Left lung (tissue), 10 donors: ENCODE results near the gene SUPT6H. TPM values are rescaled to one million over a fixed set of nuclear protein-coding genes. Genes with fewer than 3 reads are reported as not detected.
"Not testable (repeated sequence)": the region's sequence is repeated elsewhere in the genome, so short reads cannot be mapped to it uniquely, and the experiment has no call there.

Experiments used
- ATAC-seq: fragments of 200-7000 bp; cut with Tn5 transposase; one replicate; pipeline ENCODE4 v1.9.1; 2020; ENCODE audit warnings: moderate library complexity
- DNase-seq, 4 donors: peaks; one replicate each; pipeline ENCODE4 v3.0.0-alpha.2; 2013 to 2020
- H3K27ac ChIP-seq, 2 donors: fragments of 200-600 bp; sonication (generic) in 1 of 2; one replicate each; pipeline versions ENCODE4 v1.5.0 to v1.8.0; 2020 to 2021
- H3K27me3 ChIP-seq, 2 donors: fragments of 200-600 bp; sonication (generic) in 1 of 2; one replicate each; pipeline versions ENCODE4 v1.5.0 to v1.8.0; 2020 to 2021
- H3K36me3 ChIP-seq, 2 donors: fragments of 200-600 bp; sonication (generic) in 1 of 2; one replicate each; pipeline versions ENCODE4 v1.5.0 to v1.8.0; 2020 to 2021
- H3K4me1 ChIP-seq, 2 donors: fragments of 200-600 bp; one replicate each; pipeline ENCODE4 v1.8.0; 2021
- H3K4me3 ChIP-seq, 2 donors: fragments of 200-600 bp; sonication (generic) in 1 of 2; one replicate each; pipeline versions ENCODE4 v1.5.0 to v1.8.0; 2020 to 2021; ENCODE audit warnings: mild to moderate bottlenecking in 1 of 2
- H3K9me3 ChIP-seq, 2 donors: fragments of 200-600 bp; sonication (generic) in 1 of 2; one replicate each; pipeline versions ENCODE4 v1.5.0 to v1.8.0; 2020 to 2021
- intact Hi-C, 2 donors: fragments of 100-400 bp; cut with DNase I; formaldehyde crosslinking; loops; one replicate each; pipeline versions ENCODE4 v1.11.2 to v1.14.2; 2022
- polyA plus RNA-seq, 6 donors: library from polyadenylated mRNA; unstranded; fragments of 120-200 nt; gene quantifications; one replicate each; pipeline ENCODE4 v1.2.1, GENCODE V29; 2013; ENCODE audit not compliant: insufficient read length in 6 of 6
- total RNA-seq, 2 donors: library from RNA; stranded (reverse); fragmentation: NEBNext Ultra II Directional; extraction: Animal tissue kit (Norgen Biotek cat#: 25700); gene quantifications; one replicate each; pipeline ENCODE4 v1.2.1, GENCODE V29; 2021
- TF ChIP-seq, protein P1 (sequence below), 2 donors: fragments of 200-600 bp; sonication (generic) in 1 of 2; IDR thresholded peaks; one replicate each; pipeline versions ENCODE4 v1.5.0 to v1.8.0; 2021; ENCODE audit warnings: antibody characterized with exemption in 2 of 2
- donor health status: DM: no; HTN: yes; CAD: no.
- donor health status: DM: no; HTN: no; CAD: no.

The SUPT6H gene
- total and polyA plus RNA-seq, 8 donors: 55.1 to 76.1 (median 72.9) TPM

DNA sequence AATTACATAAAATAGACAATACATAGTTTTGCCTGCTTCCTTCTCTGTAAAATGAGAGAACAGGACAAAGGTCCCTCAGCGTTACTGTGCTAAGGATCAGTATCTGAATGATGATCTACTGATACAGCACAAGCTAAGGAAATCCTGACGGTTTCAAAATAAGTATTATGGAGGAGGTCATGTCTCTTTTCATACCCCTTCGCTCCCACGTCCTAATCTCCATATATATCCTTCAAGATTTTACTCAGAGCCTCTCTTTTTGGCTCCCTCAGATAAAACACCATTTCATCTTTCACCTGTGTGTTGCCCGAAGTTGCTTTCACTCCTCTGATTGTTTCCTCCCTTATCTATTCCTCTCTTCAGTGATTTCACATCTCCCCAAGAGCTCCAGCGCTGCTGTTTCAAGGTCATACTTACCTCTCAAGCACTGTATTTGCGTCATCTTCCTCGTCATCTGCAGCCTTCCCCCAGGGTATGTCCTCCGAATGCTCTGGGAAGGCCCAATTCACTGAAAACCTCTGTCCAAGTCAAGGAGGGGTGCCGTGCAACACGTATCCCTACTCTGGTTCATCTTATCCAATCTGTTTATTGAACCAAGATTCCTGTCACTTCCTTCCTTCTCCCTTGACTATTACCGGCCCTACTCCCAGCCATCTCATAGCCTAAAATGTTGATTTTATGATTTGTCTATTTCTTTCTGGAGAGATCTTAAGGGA is 15.8 kb upstream of the SUPT6H start:
- intact Hi-C loops: no loop called here
- DNase-seq (no peak), ATAC-seq (peak; percentile 1)
- peaks cover 0 to 54% of the 10 kb centered on the region in 2 donors for H3K36me3 ChIP-seq
- peak overlapping the region in 1 of 2 donors; percentile 97 for H3K4me3 ChIP-seq
- no peaks in the 10 kb centered on the region for H3K9me3 ChIP-seq
- H3K27me3 ChIP-seq: no peaks in the 10 kb centered on the region
- TF ChIP-seq, protein P1, sequence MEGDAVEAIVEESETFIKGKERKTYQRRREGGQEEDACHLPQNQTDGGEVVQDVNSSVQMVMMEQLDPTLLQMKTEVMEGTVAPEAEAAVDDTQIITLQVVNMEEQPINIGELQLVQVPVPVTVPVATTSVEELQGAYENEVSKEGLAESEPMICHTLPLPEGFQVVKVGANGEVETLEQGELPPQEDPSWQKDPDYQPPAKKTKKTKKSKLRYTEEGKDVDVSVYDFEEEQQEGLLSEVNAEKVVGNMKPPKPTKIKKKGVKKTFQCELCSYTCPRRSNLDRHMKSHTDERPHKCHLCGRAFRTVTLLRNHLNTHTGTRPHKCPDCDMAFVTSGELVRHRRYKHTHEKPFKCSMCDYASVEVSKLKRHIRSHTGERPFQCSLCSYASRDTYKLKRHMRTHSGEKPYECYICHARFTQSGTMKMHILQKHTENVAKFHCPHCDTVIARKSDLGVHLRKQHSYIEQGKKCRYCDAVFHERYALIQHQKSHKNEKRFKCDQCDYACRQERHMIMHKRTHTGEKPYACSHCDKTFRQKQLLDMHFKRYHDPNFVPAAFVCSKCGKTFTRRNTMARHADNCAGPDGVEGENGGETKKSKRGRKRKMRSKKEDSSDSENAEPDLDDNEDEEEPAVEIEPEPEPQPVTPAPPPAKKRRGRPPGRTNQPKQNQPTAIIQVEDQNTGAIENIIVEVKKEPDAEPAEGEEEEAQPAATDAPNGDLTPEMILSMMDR (IDR thresholded peaks at IDR 0.05): no peak
- H3K4me1 ChIP-seq: peaks cover 29 to 46% of the 10 kb centered on the region in 2 donors
- H3K27ac ChIP-seq: peak overlapping the region; percentile 92

DNA sequence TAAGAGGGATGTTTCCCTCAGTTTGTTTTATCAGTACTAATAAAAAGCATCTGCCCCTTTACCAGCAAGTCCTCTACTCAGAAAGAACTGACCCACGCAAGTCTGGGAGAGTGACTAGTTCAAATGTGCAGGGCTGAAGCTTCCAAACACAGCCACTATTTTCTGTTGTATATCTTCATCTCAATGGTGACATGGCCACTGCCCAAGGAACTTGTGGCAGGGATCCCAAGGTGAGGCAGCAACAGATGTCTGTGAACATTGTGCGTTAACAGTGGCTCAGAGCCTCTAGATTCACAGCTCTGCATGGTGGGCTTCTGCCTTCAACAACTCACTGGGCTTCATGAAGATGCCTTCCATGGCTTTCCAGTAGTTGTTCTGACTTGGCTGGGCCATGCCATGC is 13.3 kb upstream of the SUPT6H start:
- Histone ChIP-seq H3K27me3 (no peaks in the 10 kb centered on the region), H3K36me3 (peaks cover 0 to 49% of the 10 kb centered on the region in 2 donors), H3K27ac (no peak overlapping the region), H3K9me3 (no peaks in the 10 kb centered on the region), H3K4me1 (peaks cover 22 to 29% of the 10 kb centered on the region in 2 donors), H3K4me3 (no peak overlapping the region)
- DNase-seq: no peak
- intact Hi-C loops: no loop called here
- TF ChIP-seq, protein P1 (IDR thresholded peaks at IDR 0.05): no peak
- ATAC-seq: no peak

DNA sequence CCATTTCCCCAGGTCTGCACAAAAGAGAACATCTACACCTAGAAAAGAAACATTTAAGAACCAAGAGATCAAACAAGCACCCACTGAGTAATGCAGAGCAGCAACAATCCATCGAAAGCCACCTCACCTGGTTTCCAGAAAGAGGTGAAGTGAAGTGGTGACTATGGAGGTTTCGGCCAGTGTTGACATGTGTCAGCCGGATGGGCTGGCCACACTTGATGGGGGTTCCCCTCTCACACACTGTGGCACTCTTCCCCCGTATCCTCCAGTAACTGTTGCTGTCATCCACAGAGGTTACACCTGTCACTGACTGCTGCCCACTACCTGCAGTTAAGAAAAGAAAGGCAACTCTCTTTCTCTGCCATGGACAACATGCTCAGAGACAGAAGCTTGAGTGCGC is 6.8 kb upstream of the SUPT6H start:
- TF ChIP-seq, protein P1 (IDR thresholded peaks at IDR 0.05): no peak
- Histone ChIP-seq H3K27ac (no peak overlapping the region), H3K4me1 (peaks cover 0 to 8% of the 10 kb centered on the region in 2 donors), H3K36me3 (peaks cover 0 to 91% of the 10 kb centered on the region in 2 donors), H3K9me3 (no peaks in the 10 kb centered on the region), H3K27me3 (no peaks in the 10 kb centered on the region), H3K4me3 (no peak overlapping the region)
- DNase-seq (no peak), ATAC-seq (no peak)
- intact Hi-C loops: no loop called here

DNA sequence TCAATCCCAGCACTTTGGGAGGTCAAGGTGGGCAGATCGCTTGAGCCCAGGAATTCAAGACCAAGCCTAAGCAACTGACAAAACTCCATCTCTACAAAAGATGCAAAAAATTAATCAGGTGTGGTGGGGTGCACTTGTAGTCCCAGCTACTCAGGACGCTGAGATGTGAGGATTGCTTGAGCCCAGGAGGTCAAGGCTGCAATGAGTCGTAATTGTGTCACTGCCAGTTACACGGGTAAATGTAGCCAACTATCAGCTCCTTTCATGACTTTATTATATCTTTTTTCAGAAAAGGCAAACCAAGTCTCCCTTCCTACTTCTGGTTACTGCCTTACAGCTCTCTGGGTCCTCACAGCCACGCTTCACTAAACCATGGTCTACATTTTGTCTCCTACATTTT is 4.2 kb upstream of the SUPT6H start:
- ATAC-seq (no peak), DNase-seq (no peak)
- Histone ChIP-seq H3K9me3 (no peaks in the 10 kb centered on the region), H3K4me3 (no peak overlapping the region), H3K36me3 (peaks cover 0 to 68% of the 10 kb centered on the region in 2 donors), H3K27me3 (no peaks in the 10 kb centered on the region), H3K4me1 (peaks cover 9 to 24% of the 10 kb centered on the region in 2 donors), H3K27ac (no peak overlapping the region)
- TF ChIP-seq, protein P1 (IDR thresholded peaks at IDR 0.05): no peak
- intact Hi-C loops: no loop called here

DNA sequence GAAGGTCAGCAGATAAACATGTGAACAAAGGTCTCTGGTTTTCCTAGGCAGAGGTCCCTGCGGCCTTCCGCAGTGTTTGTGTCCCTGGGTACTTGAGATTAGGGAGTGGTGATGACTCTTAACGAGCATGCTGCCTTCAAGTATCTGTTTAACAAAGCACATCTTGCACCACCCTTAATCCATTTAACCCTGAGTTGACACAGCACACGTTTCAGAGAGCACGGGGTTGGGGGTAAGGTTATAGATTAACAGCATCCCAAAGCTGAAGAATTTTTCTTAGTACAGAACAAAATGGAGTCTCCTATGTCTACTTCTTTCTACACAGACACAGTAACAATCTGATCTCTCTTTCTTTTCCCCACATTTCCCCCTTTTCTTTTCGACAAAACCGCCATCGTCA is 3.7 kb upstream of the SUPT6H start:
- ATAC-seq, DNase-seq, H3K27ac ChIP-seq, intact Hi-C loops, H3K27me3 ChIP-seq, H3K9me3 ChIP-seq, H3K4me3 ChIP-seq: not testable (repeated sequence)
- peaks cover 0 to 65% of the 10 kb centered on the region in 2 donors for H3K36me3 ChIP-seq
- peaks cover 15 to 30% of the 10 kb centered on the region in 2 donors for H3K4me1 ChIP-seq

DNA sequence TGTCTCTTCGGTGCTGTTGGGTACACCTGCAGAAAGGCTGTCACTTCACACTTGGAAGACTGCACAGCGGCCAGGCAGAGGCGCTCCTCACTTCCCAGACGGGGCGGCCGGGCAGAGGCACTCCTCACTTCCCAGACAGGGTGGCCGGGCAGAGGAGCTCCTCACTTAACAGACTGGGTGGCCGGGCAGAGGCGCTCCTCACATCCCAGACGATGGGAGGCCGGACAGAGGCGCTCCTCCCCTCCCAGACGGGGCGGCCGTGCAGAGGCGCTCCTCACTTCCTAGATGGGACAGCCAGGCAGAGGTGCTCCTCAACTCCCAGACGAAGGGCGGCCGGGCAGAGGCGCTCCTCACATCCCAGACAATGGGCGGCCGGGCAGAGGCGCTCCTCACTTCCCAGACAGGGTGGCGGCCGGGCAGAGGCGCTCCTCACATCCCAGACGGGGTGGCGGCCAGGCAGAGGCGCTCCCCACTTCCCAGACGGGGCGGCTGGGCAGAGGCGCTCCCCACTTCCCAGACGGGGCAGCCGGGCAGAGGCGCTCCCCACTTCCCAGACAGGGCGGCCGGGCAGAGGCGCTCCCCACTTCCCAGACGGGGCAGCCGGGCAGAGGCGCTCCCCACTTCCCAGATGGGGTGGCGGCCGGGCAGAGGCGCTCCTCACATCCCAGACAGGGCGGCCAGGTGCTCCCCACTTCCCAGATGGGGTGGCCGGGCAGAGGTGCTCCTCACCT is 3.1 kb upstream of the SUPT6H start:
- DNase-seq, H3K9me3 ChIP-seq, H3K4me3 ChIP-seq, H3K27ac ChIP-seq, H3K27me3 ChIP-seq, ATAC-seq, intact Hi-C loops: not testable (repeated sequence)
- peaks cover 0 to 60% of the 10 kb centered on the region in 2 donors for H3K36me3 ChIP-seq
- peaks cover 18 to 36% of the 10 kb centered on the region in 2 donors for H3K4me1 ChIP-seq

DNA sequence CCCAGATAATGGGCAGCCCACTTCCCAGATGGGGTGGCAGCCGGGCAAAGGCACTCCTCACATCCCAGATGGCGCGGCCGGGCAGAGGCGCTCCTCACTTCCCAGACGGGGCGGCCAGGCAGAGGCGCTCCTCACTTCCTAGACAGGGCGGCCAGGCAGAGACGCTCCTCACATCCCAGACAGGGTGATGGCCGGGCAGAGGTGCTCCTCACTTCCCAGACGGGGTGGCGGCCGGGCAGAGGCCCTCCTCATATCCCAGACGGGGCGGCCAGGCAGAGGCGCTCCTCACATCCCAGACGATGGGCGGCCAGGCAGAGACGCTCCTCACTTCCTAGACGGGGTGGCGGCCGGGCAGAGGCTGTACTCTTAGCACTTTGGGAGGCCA is 2.5 kb upstream of the SUPT6H start:
- DNase-seq: peak in 1 of 4 donors; percentile 79
- ATAC-seq, H3K27ac ChIP-seq, H3K27me3 ChIP-seq, H3K9me3 ChIP-seq, intact Hi-C loops, H3K4me3 ChIP-seq: not testable (repeated sequence)
- Histone ChIP-seq H3K36me3 (peaks cover 0 to 54% of the 10 kb centered on the region in 2 donors), H3K4me1 (peaks cover 18 to 41% of the 10 kb centered on the region in 2 donors)
